Measurements from ENCODE around the gene RNF114.

RNF114 gene

GRCh38 chr20:49936153-49937026, at the start of gene RNF114:
RNF114 (plus strand) TSS chr20:49936397; CDS start chr20:49936413, 16 bp downstream.
- peaks cover 10% of the 10 kb centered on the region for H3K36me3 Mint-ChIP-seq
- no peaks in the 10 kb centered on the region for H3K27me3 Mint-ChIP-seq
- H3K4me1 Mint-ChIP-seq = peaks cover 41% of the 10 kb centered on the region
- ATAC-seq (ENCODE audit: low read depth) (peak; percentile 83), DNase-seq (ENCODE audit: low spot score in 2 of 2) (peak; percentile 77 to 83)
- H3K4me3 Mint-ChIP-seq = peak within 1 kb of the TSS; percentile 97
- no peaks in the 10 kb centered on the region for H3K9me3 Mint-ChIP-seq
- peak within 1 kb of the TSS; percentile 93 for H3K27ac Mint-ChIP-seq

GRCh38 chr20:49886571-49887213, 49.5 kb upstream of the RNF114 start:
- no peak for DNase-seq (ENCODE audit: low spot score in 2 of 2)
- Mint-ChIP-seq H3K4me3 (no peak overlapping the region), H3K36me3 (peaks cover 24% of the 10 kb centered on the region), H3K27me3 (no peaks in the 10 kb centered on the region), H3K9me3 (no peaks in the 10 kb centered on the region), H3K27ac (no peak overlapping the region), H3K4me1 (peaks cover 11% of the 10 kb centered on the region)
- ATAC-seq (ENCODE audit: low read depth) = no peak

GRCh38 chr20:49887251-49888211, 48.7 kb upstream of the RNF114 start:
- Mint-ChIP-seq H3K9me3 (no peaks in the 10 kb centered on the region), H3K27ac (no peak overlapping the region), H3K4me1 (peaks cover 11% of the 10 kb centered on the region), H3K36me3 (peaks cover 18% of the 10 kb centered on the region), H3K4me3 (no peak overlapping the region), H3K27me3 (no peaks in the 10 kb centered on the region)
- ATAC-seq (ENCODE audit: low read depth) (no peak), DNase-seq (ENCODE audit: low spot score in 2 of 2) (no peak)

GRCh38 chr20:49888212-49889000, 47.8 kb upstream of the RNF114 start:
- H3K4me3 Mint-ChIP-seq = no peak overlapping the region
- ATAC-seq (ENCODE audit: low read depth) (peak; percentile 84), DNase-seq (ENCODE audit: low spot score in 2 of 2) (peak; percentile 65 to 68)
- H3K9me3 Mint-ChIP-seq = no peaks in the 10 kb centered on the region
- H3K27ac Mint-ChIP-seq = peak overlapping the region; percentile 63
- no peaks in the 10 kb centered on the region for H3K27me3 Mint-ChIP-seq
- H3K4me1 Mint-ChIP-seq = peaks cover 13% of the 10 kb centered on the region
- H3K36me3 Mint-ChIP-seq = peaks cover 14% of the 10 kb centered on the region

GRCh38 chr20:49889001-49889934, 46.9 kb upstream of the RNF114 start:
- no peak for ATAC-seq (ENCODE audit: low read depth)
- Mint-ChIP-seq H3K4me3 (no peak overlapping the region), H3K36me3 (peaks cover 12% of the 10 kb centered on the region), H3K27ac (peak overlapping the region; percentile 63), H3K9me3 (no peaks in the 10 kb centered on the region), H3K27me3 (no peaks in the 10 kb centered on the region), H3K4me1 (peaks cover 20% of the 10 kb centered on the region)
- DNase-seq (ENCODE audit: low spot score in 2 of 2) = no peak

GRCh38 chr20:49889935-49890333, 46.3 kb upstream of the RNF114 start:
- H3K27me3 Mint-ChIP-seq = no peaks in the 10 kb centered on the region
- H3K27ac Mint-ChIP-seq = no peak overlapping the region
- peaks cover 11% of the 10 kb centered on the region for H3K36me3 Mint-ChIP-seq
- no peaks in the 10 kb centered on the region for H3K9me3 Mint-ChIP-seq
- peaks cover 21% of the 10 kb centered on the region for H3K4me1 Mint-ChIP-seq
- DNase-seq (ENCODE audit: low spot score in 2 of 2) (no peak), ATAC-seq (ENCODE audit: low read depth) (no peak)
- no peak overlapping the region for H3K4me3 Mint-ChIP-seq

- no peak for ATAC-seq (ENCODE audit: low read depth)
- H3K4me3 Mint-ChIP-seq = no peak overlapping the region
- DNase-seq (ENCODE audit: low spot score in 2 of 2) = no peak
- no peak overlapping the region for H3K27ac Mint-ChIP-seq
- no peaks in the 10 kb centered on the region for H3K9me3 Mint-ChIP-seq
- H3K4me1 Mint-ChIP-seq = peaks cover 21% of the 10 kb centered on the region
- peaks cover 11% of the 10 kb centered on the region for H3K36me3 Mint-ChIP-seq
- H3K27me3 Mint-ChIP-seq = no peaks in the 10 kb centered on the region
Observed at GRCh38 chr20:49890471-49891361, 45.5 kb upstream of the RNF114 start.

- Mint-ChIP-seq H3K4me3 (no peak overlapping the region), H3K4me1 (peaks cover 21% of the 10 kb centered on the region), H3K36me3 (peaks cover 8% of the 10 kb centered on the region), H3K27me3 (no peaks in the 10 kb centered on the region), H3K9me3 (no peaks in the 10 kb centered on the region), H3K27ac (no peak overlapping the region)
- DNase-seq (ENCODE audit: low spot score in 2 of 2) = no peak
- no peak for ATAC-seq (ENCODE audit: low read depth)
Observed at GRCh38 chr20:49891476-49892110, 44.6 kb upstream of the RNF114 start.

- peaks cover 7% of the 10 kb centered on the region for H3K36me3 Mint-ChIP-seq
- H3K27ac Mint-ChIP-seq = no peak overlapping the region
- no peaks in the 10 kb centered on the region for H3K9me3 Mint-ChIP-seq
- H3K4me3 Mint-ChIP-seq = no peak overlapping the region
- H3K4me1 Mint-ChIP-seq = peaks cover 21% of the 10 kb centered on the region
- no peak for ATAC-seq (ENCODE audit: low read depth)
- DNase-seq (ENCODE audit: low spot score in 2 of 2) = no peak
- no peaks in the 10 kb centered on the region for H3K27me3 Mint-ChIP-seq
Observed at GRCh38 chr20:49892260-49892659, 43.9 kb upstream of the RNF114 start.

- DNase-seq (ENCODE audit: low spot score in 2 of 2) = no peak
- Mint-ChIP-seq H3K4me3 (no peak overlapping the region), H3K36me3 (peaks cover 4% of the 10 kb centered on the region), H3K9me3 (no peaks in the 10 kb centered on the region), H3K27me3 (no peaks in the 10 kb centered on the region), H3K27ac (no peak overlapping the region), H3K4me1 (peaks cover 21% of the 10 kb centered on the region)
- ATAC-seq (ENCODE audit: low read depth) = no peak
Observed at GRCh38 chr20:49892817-49893216, 43.4 kb upstream of the RNF114 start.

GRCh38 chr20:49893242-49894072, 42.7 kb upstream of the RNF114 start:
- Mint-ChIP-seq H3K4me1 (peaks cover 19% of the 10 kb centered on the region), H3K9me3 (no peaks in the 10 kb centered on the region), H3K27ac (peak overlapping the region; percentile 35), H3K36me3 (peaks cover 2% of the 10 kb centered on the region), H3K27me3 (no peaks in the 10 kb centered on the region), H3K4me3 (peak overlapping the region; percentile 58)
- no peak for ATAC-seq (ENCODE audit: low read depth)
- no peak for DNase-seq (ENCODE audit: low spot score in 2 of 2)

Measured in memory B cell (primary cell).